Heart left ventricle (tissue), 13 donors: ENCODE results near the gene ABCA1.

Experiments
- CTCF ChIP-seq, 12 donors: fragments of 200-600 bp; sonication (generic) in 4 of 12; IDR thresholded peaks; one replicate each; pipeline versions ENCODE4 v1.5.0 to v1.8.0; 2018 to 2022; ENCODE audit warnings: antibody characterized with exemption in 12 of 12, mild to moderate bottlenecking in 5 of 12
- POLR2A ChIP-seq, 2 donors: fragments of 450-650 bp; IDR thresholded peaks; one replicate each; pipeline ENCODE4 v1.6.1; 2017; ENCODE audit warnings: antibody characterized with exemption in 2 of 2, mild to moderate bottlenecking in 2 of 2, moderate library complexity in 2 of 2
- donor health status: ischemic (EF 13 %, LVEDD 7.1; RV severe dilation, severe dysfunction).
- donor health status: DM: no; HTN: yes; CAD: no.
- donor health status: DM: no; HTN: no; CAD: no.
- donor health status: ischemic (EF 25% LVEDD 6.9; RV normal size, moderate dysfunction).
- donor health status: ischemic (EF 25% LVEDD 5.7; RV mildly dilated, moderate dysfunction).
- donor health status: ischemic (EF 35%, LVEDD 5.7; RV mildly dilated, moderate dysfunction).
- donor health status: nonischemic (EF 11% LVEDD 7.7; RV severe dilation, severe dysfunction).
- donor health status: DM: yes; HTN: yes; CAD: no.
- donor health status: PGD.
- donor health status: ischemic (EF 29% LVEDD 5.4; RV normal size, mild dysfunction).
- donor health status: nonischemic (EF 23%, LVEDD 6.1; RV moderate dilation, normal function).

- TF ChIP-seq CTCF (IDR thresholded peaks at IDR 0.05): no peak
- TF ChIP-seq POLR2A (IDR thresholded peaks at IDR 0.05): no peak
Measured at GRCh38 chr9:104885818-104886709, 41.9 kb downstream of the ABCA1 start.
